Liver (tissue), 3 donors: ENCODE measurements around the gene NCR2.

Source experiments
- GABPA ChIP-seq, 2 donors: IDR thresholded peaks in 1 of 2; conservative IDR thresholded peaks in 1 of 2; 2 replicates each; pipeline ENCODE4 v1.6.1; 2016; ENCODE audit warnings: antibody characterized with exemption in 2 of 2, mild to moderate bottlenecking in 1 of 2, moderate library complexity in 1 of 2
- TF ChIP-seq, protein P1 (sequence below): fragments of 150-350 bp; IDR thresholded peaks from 2 replicates; pipeline ENCODE4 v1.5.1; 2017; ENCODE audit warnings: improper control_type of control experiment, low read depth, low read length; ENCODE audit not compliant: missing input control
- donor health status: healthy.
- donor health status: healthy.

DNA sequence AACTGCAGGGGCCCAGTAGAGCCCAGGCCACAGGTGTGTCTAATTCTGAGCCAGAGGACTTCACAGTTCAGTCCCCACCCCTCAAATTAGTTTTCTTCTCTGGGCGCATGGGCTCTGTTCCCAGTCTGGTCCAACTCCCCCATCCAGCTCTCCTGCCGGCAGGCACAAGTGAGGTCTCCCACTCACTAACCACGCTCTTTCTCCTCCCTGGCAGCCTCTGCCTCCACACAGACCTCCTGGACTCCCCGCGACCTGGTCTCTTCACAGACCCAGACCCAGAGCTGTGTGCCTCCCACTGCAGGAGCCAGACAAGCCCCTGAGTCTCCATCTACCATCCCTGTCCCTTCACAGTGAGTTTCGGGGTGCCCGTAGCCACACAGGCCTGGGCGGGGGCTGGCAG is 6.2 kb downstream of the NCR2 start:
- TF ChIP-seq, protein P1, sequence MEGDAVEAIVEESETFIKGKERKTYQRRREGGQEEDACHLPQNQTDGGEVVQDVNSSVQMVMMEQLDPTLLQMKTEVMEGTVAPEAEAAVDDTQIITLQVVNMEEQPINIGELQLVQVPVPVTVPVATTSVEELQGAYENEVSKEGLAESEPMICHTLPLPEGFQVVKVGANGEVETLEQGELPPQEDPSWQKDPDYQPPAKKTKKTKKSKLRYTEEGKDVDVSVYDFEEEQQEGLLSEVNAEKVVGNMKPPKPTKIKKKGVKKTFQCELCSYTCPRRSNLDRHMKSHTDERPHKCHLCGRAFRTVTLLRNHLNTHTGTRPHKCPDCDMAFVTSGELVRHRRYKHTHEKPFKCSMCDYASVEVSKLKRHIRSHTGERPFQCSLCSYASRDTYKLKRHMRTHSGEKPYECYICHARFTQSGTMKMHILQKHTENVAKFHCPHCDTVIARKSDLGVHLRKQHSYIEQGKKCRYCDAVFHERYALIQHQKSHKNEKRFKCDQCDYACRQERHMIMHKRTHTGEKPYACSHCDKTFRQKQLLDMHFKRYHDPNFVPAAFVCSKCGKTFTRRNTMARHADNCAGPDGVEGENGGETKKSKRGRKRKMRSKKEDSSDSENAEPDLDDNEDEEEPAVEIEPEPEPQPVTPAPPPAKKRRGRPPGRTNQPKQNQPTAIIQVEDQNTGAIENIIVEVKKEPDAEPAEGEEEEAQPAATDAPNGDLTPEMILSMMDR, result no peak
- no peak for TF ChIP-seq GABPA (IDR thresholded peaks at IDR 0.05 in 1 of 2, conservative IDR thresholded peaks at IDR 0.05 in 1 of 2)
